B cell (primary cell): ENCODE data around the gene CAVIN1. TPM values are rescaled to one million over a fixed set of nuclear protein-coding genes. Genes with fewer than 3 reads are reported as not detected.
"Not testable (repeated sequence)": the region's sequence is repeated elsewhere in the genome, so short reads cannot be mapped to it uniquely, and the experiment has no call there.

Experiments used
- ATAC-seq: fragments of 200-7000 bp; cut with Tn5 transposase; one replicate; pipeline ENCODE4 v1.10.0; 2021; ENCODE audit warnings: low read depth, mild to moderate bottlenecking, moderate number of reproducible peaks, moderate library complexity
- CTCF ChIA-PET: fragments of 350-600 bp; sonication (Branson Sonifier 250); formaldehyde crosslinking; loops from one replicate; lab custom pipeline; 2021; ENCODE audit warnings: antibody characterized with exemption, inconsistent platforms; lab: Charles Lee
- POLR2A ChIA-PET: fragments of 350-600 bp; sonication (Branson Sonifier 250); formaldehyde crosslinking; loops from one replicate; lab custom pipeline; 2021; ENCODE audit warnings: antibody characterized with exemption; lab: Charles Lee
- DNase-seq: peaks from one replicate; pipeline ENCODE4 v3.0.0; 2013
- H2AFZ ChIP-seq: 2 replicates; pipeline ENCODE4 v1.6.1; 2012; ENCODE audit warnings: mild to moderate bottlenecking, low read depth, low read length; ENCODE audit not compliant: insufficient read depth, poor library complexity, severe bottlenecking
- H3K27ac ChIP-seq, 2 donors: 1 replicate in 1 of 2; 2 replicates in 1 of 2; pipeline ENCODE4 v1.5.1; 2012 to 2013; ENCODE audit warnings: low read length in 2 of 2, mild to moderate bottlenecking in 2 of 2, moderate library complexity in 1 of 2
- H3K27me3 ChIP-seq, 4 experiments: fragments of 200-600 bp in 1 of 4; sonication (generic) in 1 of 4; replicated peaks in 1 of 4; 1 replicate in 2 of 4; 2 replicates in 2 of 4; pipeline versions ENCODE4 v1.6.1 to v1.7.0; 2013 to 2016; ENCODE audit warnings: low read length in 3 of 4, mild to moderate bottlenecking in 2 of 4, mixed read lengths in 1 of 4, moderate library complexity in 1 of 4; ENCODE audit not compliant: insufficient read depth in 4 of 4, control insufficient read depth in 3 of 4; ENCODE audit errors: control extremely low read depth in 1 of 4
- H3K36me3 ChIP-seq, 2 experiments: replicated peaks in 1 of 2; 1 replicate in 1 of 2; 2 replicates in 1 of 2; pipeline versions ENCODE4 v1.6.1 to v1.7.1; 2013; ENCODE audit warnings: low read length in 1 of 2; ENCODE audit not compliant: insufficient read depth in 2 of 2, control insufficient read depth in 1 of 2; ENCODE audit errors: control extremely low read depth in 1 of 2, extremely low read depth in 1 of 2
- H3K4me1 ChIP-seq, 2 donors: fragments of 200-600 bp in 1 of 2; sonication (generic) in 1 of 2; 1 replicate in 1 of 2; 2 replicates in 1 of 2; pipeline versions ENCODE4 v1.5.1 to v1.6.1; 2013 to 2017; ENCODE audit warnings: low read length in 2 of 2; ENCODE audit not compliant: control insufficient read depth in 2 of 2, insufficient read depth in 2 of 2
- H3K4me2 ChIP-seq: replicated peaks from 2 replicates; pipeline ENCODE3; 2012; ENCODE audit warnings: mild to moderate bottlenecking, low read depth, low read length; ENCODE audit not compliant: poor library complexity, severe bottlenecking
- H3K4me3 ChIP-seq, 5 experiments: fragments of 200-600 bp in 1 of 5; sonication (generic) in 1 of 5; 1 replicate in 3 of 5; 2 replicates in 2 of 5; pipeline versions ENCODE4 v1.5.1 to v1.7.0; 2011 to 2016; ENCODE audit warnings: low read length in 4 of 5, mild to moderate bottlenecking in 4 of 5, low read depth in 2 of 5, control low read depth in 1 of 5, moderate library complexity in 1 of 5; ENCODE audit not compliant: insufficient read depth in 1 of 5; ENCODE audit errors: control extremely low read depth in 1 of 5, extremely low read depth in 1 of 5
- H3K79me2 ChIP-seq: fragments of 200-600 bp; sonication (generic); one replicate; pipeline ENCODE4 v1.6.0; 2016; ENCODE audit warnings: low read length; ENCODE audit not compliant: control insufficient read depth, insufficient read depth
- H3K9ac ChIP-seq: fragments of 200-600 bp; sonication (generic); 2 replicates; pipeline ENCODE4 v1.6.1; 2017; ENCODE audit warnings: mild to moderate bottlenecking, low read length, moderate library complexity
- H3K9me3 ChIP-seq, 3 donors: one replicate each; pipeline versions ENCODE4 v1.6.1 to v1.7.1; 2013; ENCODE audit warnings: low read length in 2 of 3; ENCODE audit not compliant: control insufficient read depth in 2 of 3, insufficient read depth in 1 of 3; ENCODE audit errors: control extremely low read depth in 1 of 3
- H4K20me1 ChIP-seq: 2 replicates; pipeline ENCODE4 v1.6.0; 2012; ENCODE audit warnings: mild to moderate bottlenecking, low read length; ENCODE audit not compliant: insufficient read depth, control insufficient read depth, poor library complexity, severe bottlenecking
- H3K27ac Mint-ChIP-seq: one replicate; pipeline ENCODE4 v1.8.0; 2021; ENCODE audit warnings: mixed read lengths
- H3K27me3 Mint-ChIP-seq: one replicate; pipeline ENCODE4 v1.8.0; 2021; ENCODE audit warnings: mixed read lengths
- H3K4me1 Mint-ChIP-seq: one replicate; pipeline ENCODE4 v1.8.0; 2021; ENCODE audit warnings: mixed read lengths
- H3K4me3 Mint-ChIP-seq: one replicate; pipeline ENCODE4 v1.8.0; 2021; ENCODE audit warnings: mixed read lengths
- H3K9me3 Mint-ChIP-seq: one replicate; pipeline ENCODE4 v1.8.0; 2022; ENCODE audit warnings: mixed read lengths; ENCODE audit not compliant: insufficient read depth
- EZH2 ChIP-seq: IDR thresholded peaks from 2 replicates; pipeline ENCODE4 v1.6.1; 2012; ENCODE audit warnings: borderline replicate concordance, low read depth, mild to moderate bottlenecking, moderate library complexity, low read length; ENCODE audit not compliant: insufficient read depth, poor library complexity, severe bottlenecking
- WGBS: methylation state at CpG from one replicate; pipeline ENCODE4 v1.1.5; 2013; ENCODE audit warnings: missing lambda C conversion rate; ENCODE audit not compliant: insufficient coverage; 5-methylcytosine and 5-hydroxymethylcytosine counted together
- intact Hi-C: fragments of 100-400 bp; cut with micrococcal nuclease; formaldehyde crosslinking; loops from one replicate; pipeline ENCODE4 v1.10.0; 2022
- polyA plus RNA-seq: library from polyadenylated mRNA; depleted of rRNA; stranded (reverse); fragments of >200 nt; gene quantifications from 2 replicates; pipeline ENCODE4 v1.2.3, GENCODE V29; 2012
- total RNA-seq, 2 donors: library from RNA; stranded (reverse); fragments of 120-200 nt in 1 of 2; gene quantifications; 1 replicate in 1 of 2; 2 replicates in 1 of 2; pipeline versions ENCODE4 v1.2.3 to v1.2.4, GENCODE V29; 2013 to 2022
- TF ChIP-seq, protein P1 (sequence below): fragments of 200-600 bp; IDR thresholded peaks from one replicate; pipeline ENCODE4 v1.8.0; 2022; ENCODE audit warnings: antibody characterized with exemption, mild to moderate bottlenecking

The CAVIN1 gene
- total and polyA plus RNA-seq, 2 donors (not counting 1 experiment from before 2014, with no cell fraction given): not detected

DNA sequence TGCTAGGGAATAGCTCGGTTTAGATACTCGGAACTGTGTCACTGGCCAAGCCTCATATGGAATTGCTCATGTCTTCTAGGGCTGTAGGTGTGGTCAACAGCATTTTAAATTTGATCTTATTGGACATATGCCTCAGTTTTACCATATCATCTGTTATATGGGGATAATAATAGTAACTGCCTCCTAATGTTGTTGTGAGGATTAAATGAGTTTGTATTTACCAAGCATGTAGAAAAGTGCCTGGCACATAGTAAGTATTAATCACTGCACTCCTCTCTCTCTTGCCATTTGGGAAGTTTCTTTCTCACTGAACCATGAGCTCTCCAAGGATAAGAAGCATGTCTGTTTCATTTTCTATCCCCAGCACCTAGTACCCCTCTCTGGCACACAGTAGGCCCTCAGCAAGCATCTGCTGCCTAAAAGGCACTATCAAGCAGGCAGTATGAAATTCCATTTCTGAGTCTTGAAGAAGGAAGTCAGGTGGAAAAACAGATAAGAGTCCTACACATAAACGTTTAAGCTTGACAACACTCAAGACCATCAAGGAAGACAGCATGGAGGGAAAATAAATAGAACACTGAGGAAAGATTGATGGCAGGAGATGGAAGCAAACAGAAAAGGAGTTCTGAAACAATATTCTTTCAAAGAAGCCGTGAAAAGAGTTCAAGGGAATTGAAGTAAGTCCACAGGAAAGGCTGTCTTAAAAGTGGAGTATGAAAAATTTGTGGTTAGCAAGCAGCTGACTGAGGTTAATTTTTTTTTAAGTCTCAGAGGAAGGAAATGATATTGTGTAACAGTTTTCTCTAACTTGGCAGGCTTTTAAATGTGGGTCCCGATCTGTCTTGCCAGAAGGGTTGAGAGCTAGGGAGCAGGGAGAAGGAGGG lies 33.4 kb upstream of the CAVIN1 start:
- H3K36me3 ChIP-seq: peaks cover 0 to 12% of the 10 kb centered on the region in 2 experiments
- peaks cover 27% of the 10 kb centered on the region for H3K79me2 ChIP-seq
- DNase-seq (peak; percentile 81), ATAC-seq (peak; percentile 19)
- peak overlapping the region; percentile 90 for H3K27ac Mint-ChIP-seq
- no peaks in the 10 kb centered on the region for H3K27me3 Mint-ChIP-seq
- no peaks in the 10 kb centered on the region for H3K9me3 Mint-ChIP-seq
- peaks cover 76% of the 10 kb centered on the region for H3K4me1 Mint-ChIP-seq
- peak overlapping the region; percentile 24 for H2AFZ ChIP-seq
- peak overlapping the region; percentile 87 for H3K4me3 Mint-ChIP-seq
- H3K4me2 ChIP-seq: peak overlapping the region; percentile 84
- ChIA-PET POLR2A (interaction anchor here (0.5 to 1.0 kb wide), 3 partner anchors 19 to 859 kb away, joined by 3 to 5 read pairs (median 3); no protein-coding TSS in a partner anchor), CTCF (interaction anchor here (0.7 to 1.9 kb wide), 11 partner anchors 16 to 134 kb away, joined by 3 to 8 read pairs (median 3); no protein-coding TSS in a partner anchor)
- H4K20me1 ChIP-seq: peaks cover 18% of the 10 kb centered on the region
- 0% methylated on average over 1 of the region's 5 CpGs for WGBS
- H3K9ac ChIP-seq: peak overlapping the region; percentile 52
- H3K27ac ChIP-seq: peak overlapping the region; percentile 78 to 84
- TF ChIP-seq EZH2: no peak
- TF ChIP-seq, protein P1, sequence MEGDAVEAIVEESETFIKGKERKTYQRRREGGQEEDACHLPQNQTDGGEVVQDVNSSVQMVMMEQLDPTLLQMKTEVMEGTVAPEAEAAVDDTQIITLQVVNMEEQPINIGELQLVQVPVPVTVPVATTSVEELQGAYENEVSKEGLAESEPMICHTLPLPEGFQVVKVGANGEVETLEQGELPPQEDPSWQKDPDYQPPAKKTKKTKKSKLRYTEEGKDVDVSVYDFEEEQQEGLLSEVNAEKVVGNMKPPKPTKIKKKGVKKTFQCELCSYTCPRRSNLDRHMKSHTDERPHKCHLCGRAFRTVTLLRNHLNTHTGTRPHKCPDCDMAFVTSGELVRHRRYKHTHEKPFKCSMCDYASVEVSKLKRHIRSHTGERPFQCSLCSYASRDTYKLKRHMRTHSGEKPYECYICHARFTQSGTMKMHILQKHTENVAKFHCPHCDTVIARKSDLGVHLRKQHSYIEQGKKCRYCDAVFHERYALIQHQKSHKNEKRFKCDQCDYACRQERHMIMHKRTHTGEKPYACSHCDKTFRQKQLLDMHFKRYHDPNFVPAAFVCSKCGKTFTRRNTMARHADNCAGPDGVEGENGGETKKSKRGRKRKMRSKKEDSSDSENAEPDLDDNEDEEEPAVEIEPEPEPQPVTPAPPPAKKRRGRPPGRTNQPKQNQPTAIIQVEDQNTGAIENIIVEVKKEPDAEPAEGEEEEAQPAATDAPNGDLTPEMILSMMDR: no peak
- peak overlapping the region; percentile 16 to 63 (median 40) for H3K4me3 ChIP-seq
- H3K27me3 ChIP-seq: no peaks in the 10 kb centered on the region
- intact Hi-C loops: loop anchor here (1.0 to 5.0 kb wide), 2 partner anchors 67 to 274 kb away; partner anchors contain the start of gene KCNH4
- no peaks in the 10 kb centered on the region for H3K9me3 ChIP-seq
- peaks cover 74 to 88% of the 10 kb centered on the region in 2 donors for H3K4me1 ChIP-seq

DNA sequence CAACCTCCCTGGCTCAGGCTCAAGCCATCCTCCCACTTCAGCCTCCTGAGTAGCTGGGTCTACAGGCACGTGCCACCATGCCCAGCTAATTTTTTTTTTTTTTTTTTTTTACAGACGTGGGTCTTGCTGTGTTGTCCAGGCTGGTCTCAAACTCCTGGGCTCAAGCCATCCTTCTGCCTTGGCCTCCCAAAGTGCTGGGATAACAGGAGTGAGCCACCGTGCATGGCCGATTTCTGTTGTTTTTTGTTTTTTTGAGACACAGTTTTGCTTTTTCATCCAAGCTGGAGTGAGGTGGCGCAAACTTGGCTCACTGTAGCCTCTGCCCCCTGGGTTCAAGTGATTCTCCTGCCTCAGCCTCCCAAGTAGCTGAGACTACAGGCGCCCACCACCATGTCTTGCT lies 31.9 kb upstream of the CAVIN1 start:
- H4K20me1 ChIP-seq, H3K4me3 ChIP-seq, H2AFZ ChIP-seq, H3K9me3 ChIP-seq, H3K27me3 Mint-ChIP-seq, H3K36me3 ChIP-seq, DNase-seq, H3K4me3 Mint-ChIP-seq, H3K27me3 ChIP-seq, H3K9ac ChIP-seq, ATAC-seq, H3K9me3 Mint-ChIP-seq: not testable (repeated sequence)
- ChIA-PET CTCF (interaction anchor here (0.7 kb wide), 1 partner anchor 331 kb away, joined by 4 read pairs; no protein-coding TSS in a partner anchor), POLR2A (interaction anchor here (0.6 kb wide), 1 partner anchor 96 kb away, joined by 5 read pairs; no protein-coding TSS in a partner anchor)
- Histone ChIP-seq H3K4me1 (peaks cover 64 to 79% of the 10 kb centered on the region in 2 donors), H3K4me2 (peak overlapping the region; percentile 69), H3K27ac (peak overlapping the region in 1 of 2 donors; percentile 28), H3K79me2 (peaks cover 12% of the 10 kb centered on the region)
- intact Hi-C loops: loop anchor here (5.0 kb wide), 1 partner anchor 273 kb away; the partner anchor contains the start of gene KCNH4
- 100% methylated on average over 1 of the region's 6 CpGs for WGBS
- Mint-ChIP-seq H3K4me1 (peaks cover 66% of the 10 kb centered on the region), H3K27ac (peak overlapping the region; percentile 56)
